WTC11 (cell line): ENCODE measurements around the gene PDE6G. TPM values are rescaled to one million over a fixed set of nuclear protein-coding genes. Genes with fewer than 3 reads are reported as not detected.

Source experiments
- ATAC-seq: fragments of 200-7000 bp; cut with Tn5 transposase; 2 replicates; pipeline ENCODE4 v1.10.0; 2021; ENCODE audit warnings: mild to moderate bottlenecking, moderate library complexity
- CTCF ChIA-PET: fragments of 300-600 bp; sonication (Branson Sonifier 250); formaldehyde crosslinking; loops from one replicate; lab custom pipeline; 2021; ENCODE audit warnings: antibody characterized with exemption; lab: Charles Lee
- POLR2A ChIA-PET: fragments of 350-600 bp; sonication (Branson Sonifier 250); formaldehyde crosslinking; loops from one replicate; lab custom pipeline; 2021; ENCODE audit warnings: antibody characterized with exemption; lab: Charles Lee
- DNase-seq: peaks from one replicate; pipeline ENCODE4 v3.0.0; 2021; ENCODE audit warnings: low spot score
- H3K27ac Mint-ChIP-seq: 2 replicates; pipeline ENCODE4 v1.8.0; 2021; ENCODE audit warnings: mixed read lengths
- H3K27me3 Mint-ChIP-seq: 2 replicates; pipeline ENCODE4 v1.8.0; 2021; ENCODE audit warnings: low read depth, mild to moderate bottlenecking, moderate library complexity, mixed read lengths
- H3K36me3 Mint-ChIP-seq: 2 replicates; pipeline ENCODE4 v1.8.0; 2021; ENCODE audit warnings: mixed read lengths
- H3K4me1 Mint-ChIP-seq: 2 replicates; pipeline ENCODE4 v1.8.0; 2022; ENCODE audit warnings: mixed read lengths
- H3K4me3 Mint-ChIP-seq: 2 replicates; pipeline ENCODE4 v1.8.0; 2021; ENCODE audit warnings: mild to moderate bottlenecking, moderate library complexity, mixed read lengths
- H3K9me3 Mint-ChIP-seq: 2 replicates; pipeline ENCODE4 v1.8.0; 2021; ENCODE audit warnings: mixed read lengths
- ARID4B ChIP-seq: sonication (generic); formaldehyde crosslinking; IDR thresholded peaks from 2 replicates; pipeline ENCODE4 v1.8.0; 2023; ENCODE audit warnings: missing genetic modification reagents, mild to moderate bottlenecking, borderline replicate concordance
- ATF1 ChIP-seq: sonication (generic); formaldehyde crosslinking; IDR thresholded peaks from 2 replicates; pipeline ENCODE4 v1.8.1; 2023; ENCODE audit warnings: mild to moderate bottlenecking, moderate library complexity, missing genetic modification reagents
- ATF6 ChIP-seq: sonication (generic); formaldehyde crosslinking; IDR thresholded peaks from 2 replicates; pipeline ENCODE4 v1.8.1; 2023; ENCODE audit warnings: mild to moderate bottlenecking, missing genetic modification reagents
- CREB1 ChIP-seq: sonication (generic); formaldehyde crosslinking; IDR thresholded peaks from 2 replicates; pipeline ENCODE4 v1.8.0; 2023; ENCODE audit warnings: mild to moderate bottlenecking, missing genetic modification reagents
- ESRRA ChIP-seq: sonication (generic); formaldehyde crosslinking; IDR thresholded peaks from 2 replicates; pipeline ENCODE4 v1.8.1; 2022; ENCODE audit warnings: mild to moderate bottlenecking, missing genetic modification reagents, borderline replicate concordance
- ETV6 ChIP-seq: sonication (generic); formaldehyde crosslinking; IDR thresholded peaks from 2 replicates; pipeline ENCODE4 v1.8.1; 2022; ENCODE audit warnings: mild to moderate bottlenecking, missing genetic modification reagents
- FOXK1 ChIP-seq: sonication (generic); formaldehyde crosslinking; IDR thresholded peaks from 2 replicates; pipeline ENCODE4 v1.8.0; 2022; ENCODE audit warnings: mild to moderate bottlenecking, moderate library complexity, missing genetic modification reagents
- JUN ChIP-seq: sonication (generic); formaldehyde crosslinking; IDR thresholded peaks from 2 replicates; pipeline ENCODE4 v1.8.0; 2023; ENCODE audit warnings: mild to moderate bottlenecking, missing genetic modification reagents
- KAT7 ChIP-seq: sonication (generic); formaldehyde crosslinking; IDR thresholded peaks from 2 replicates; pipeline ENCODE4 v1.8.1; 2023; ENCODE audit warnings: missing genetic modification reagents, mild to moderate bottlenecking, borderline replicate concordance
- NR3C1 ChIP-seq: sonication (generic); formaldehyde crosslinking; conservative IDR thresholded peaks from 2 replicates; pipeline ENCODE4 v1.8.1; 2023; ENCODE audit warnings: low read depth, mild to moderate bottlenecking, missing genetic modification reagents
- SP1 ChIP-seq: sonication (generic); formaldehyde crosslinking; conservative IDR thresholded peaks from 2 replicates; pipeline ENCODE4 v1.8.1; 2022; ENCODE audit warnings: missing genetic modification reagents
- TCF7 ChIP-seq: sonication (generic); formaldehyde crosslinking; IDR thresholded peaks from 2 replicates; pipeline ENCODE4 v1.8.0; 2022; ENCODE audit warnings: mild to moderate bottlenecking, low read depth, missing genetic modification reagents, moderate library complexity
- ZBTB21 ChIP-seq: sonication (generic); formaldehyde crosslinking; IDR thresholded peaks from 2 replicates; pipeline ENCODE4 v1.8.1; 2023; ENCODE audit warnings: mild to moderate bottlenecking, missing genetic modification reagents, borderline replicate concordance
- ZNF219 ChIP-seq: sonication (generic); formaldehyde crosslinking; IDR thresholded peaks from 2 replicates; pipeline ENCODE4 v1.8.0; 2023; ENCODE audit warnings: missing genetic modification reagents, mild to moderate bottlenecking, borderline replicate concordance
- ZNF232 ChIP-seq: sonication (generic); formaldehyde crosslinking; IDR thresholded peaks from 2 replicates; pipeline ENCODE4 v1.8.0; 2022; ENCODE audit warnings: mild to moderate bottlenecking, missing genetic modification reagents
- ZNF671 ChIP-seq: fragments of 250-450 bp; sonication (Bioruptor Pico); IDR thresholded peaks from 2 replicates; pipeline ENCODE4 v1.8.0; 2021; ENCODE audit warnings: mild to moderate bottlenecking
- total RNA-seq: library from RNA; stranded (reverse); gene quantifications from 3 replicates; pipeline ENCODE4 v1.2.3, GENCODE V29; 2021
- TF ChIP-seq, protein P1 (sequence below): sonication (generic); formaldehyde crosslinking; IDR thresholded peaks from 2 replicates; pipeline ENCODE4 v1.8.1; 2022; ENCODE audit warnings: mild to moderate bottlenecking, missing genetic modification reagents, moderate library complexity, borderline replicate concordance

Gene PDE6G
- total RNA-seq, 1 experiment from 2014 or later, result 4.4 TPM

DNA sequence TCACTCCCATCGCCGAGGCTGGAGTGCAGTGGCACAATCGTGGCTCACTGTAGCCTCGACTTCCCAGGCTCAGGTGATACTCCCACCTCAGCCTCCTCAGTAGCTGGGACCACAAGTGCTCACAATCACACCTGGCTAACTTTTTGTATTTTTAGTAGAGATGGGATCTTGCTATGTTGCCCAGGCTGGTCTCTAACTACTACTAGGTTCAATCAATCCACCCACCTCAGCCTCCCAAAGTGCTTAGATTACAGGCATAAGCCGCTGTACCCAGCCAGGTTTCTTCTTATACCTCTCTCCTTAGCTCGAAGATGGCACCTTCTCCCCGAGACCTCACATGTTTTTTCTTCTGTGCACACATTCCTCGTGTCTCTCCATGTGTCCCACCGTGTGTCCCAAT, 16.3 kb downstream of the PDE6G start (continued):
- no peak for TF ChIP-seq ATF6 (CRISPR knock-in tag)

DNA sequence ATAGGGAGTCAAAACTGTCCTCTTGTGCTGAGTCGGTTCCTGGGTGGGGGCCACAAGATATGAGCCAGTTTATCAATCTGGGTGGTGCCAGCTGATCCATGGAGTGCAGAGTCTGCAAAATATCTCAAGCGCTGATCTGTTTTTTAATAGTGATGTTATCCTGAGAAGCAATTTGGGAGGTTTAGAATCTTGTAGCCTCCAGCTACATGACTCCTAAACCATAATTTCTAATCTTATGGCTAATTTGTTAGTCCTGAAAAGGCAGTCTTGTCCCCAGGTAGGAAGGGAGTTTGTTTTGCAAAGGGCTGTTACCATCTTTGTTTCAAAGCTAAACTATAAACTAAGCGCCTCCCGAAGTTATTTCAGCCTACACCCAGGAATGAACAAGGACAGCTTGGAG, 17.7 kb downstream of the PDE6G start:
- H3K27me3 Mint-ChIP-seq, result no peaks in the 10 kb centered on the region
- POLR2A ChIA-PET, result no interaction called here
- H3K4me1 Mint-ChIP-seq, result peaks cover 10% of the 10 kb centered on the region
- no peak overlapping the region for H3K27ac Mint-ChIP-seq
- H3K9me3 Mint-ChIP-seq, result no peaks in the 10 kb centered on the region
- CTCF ChIA-PET, result interaction anchor here (0.6 kb wide), 1 partner anchor 1076 kb away, joined by 3 read pairs; no protein-coding TSS in a partner anchor
- H3K36me3 Mint-ChIP-seq, result no peaks in the 10 kb centered on the region
- DNase-seq, result no peak
- TF ChIP-seq ZNF671 (CRISPR knock-in tag) (no peak), ETV6 (no peak), ARID4B (CRISPR knock-in tag) (no peak), ESRRA (CRISPR knock-in tag) (no peak), ZNF219 (CRISPR knock-in tag) (no peak), ZNF232 (no peak), ATF1 (CRISPR knock-in tag) (no peak), CREB1 (CRISPR knock-in tag) (no peak), KAT7 (no peak), TCF7 (no peak), SP1 (CRISPR knock-in tag) (no peak), JUN (CRISPR knock-in tag) (no peak), FOXK1 (no peak), ZBTB21 (CRISPR knock-in tag) (no peak), NR3C1 (CRISPR knock-in tag) (no peak)
- TF ChIP-seq, protein P1, sequence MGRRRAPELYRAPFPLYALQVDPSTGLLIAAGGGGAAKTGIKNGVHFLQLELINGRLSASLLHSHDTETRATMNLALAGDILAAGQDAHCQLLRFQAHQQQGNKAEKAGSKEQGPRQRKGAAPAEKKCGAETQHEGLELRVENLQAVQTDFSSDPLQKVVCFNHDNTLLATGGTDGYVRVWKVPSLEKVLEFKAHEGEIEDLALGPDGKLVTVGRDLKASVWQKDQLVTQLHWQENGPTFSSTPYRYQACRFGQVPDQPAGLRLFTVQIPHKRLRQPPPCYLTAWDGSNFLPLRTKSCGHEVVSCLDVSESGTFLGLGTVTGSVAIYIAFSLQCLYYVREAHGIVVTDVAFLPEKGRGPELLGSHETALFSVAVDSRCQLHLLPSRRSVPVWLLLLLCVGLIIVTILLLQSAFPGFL (CRISPR knock-in tag), result no peak
- peak overlapping the region; percentile 39; the same call in 1 of the 2 replicates for H3K4me3 Mint-ChIP-seq
- ATAC-seq, result no peak
